Neuronal stem cell (in vitro differentiated cells): ENCODE data around the gene GDPD3.
A peak's percentile ranks its signal among the peaks of the same experiment; 100 is the strongest.

Source experiments
- DNase-seq: peaks from one replicate; pipeline ENCODE4 v3.0.0-alpha.2; 2013; ENCODE audit warnings: low spot score
- H2AFZ ChIP-seq: one replicate; pipeline ENCODE4 v1.6.1; 2013; ENCODE audit warnings: mild to moderate bottlenecking, low read length, inconsistent platforms
- H2AK5ac ChIP-seq: 2 replicates; pipeline ENCODE4 v1.6.1; 2013; ENCODE audit warnings: low read depth, mild to moderate bottlenecking, inconsistent platforms, low read length, moderate library complexity, mixed read lengths
- H2BK120ac ChIP-seq: 2 replicates; pipeline ENCODE4 v1.6.1; 2013; ENCODE audit warnings: low read depth, mild to moderate bottlenecking, inconsistent platforms, low read length, moderate library complexity, mixed read lengths
- H2BK12ac ChIP-seq: one replicate; pipeline ENCODE4 v1.6.1; 2013; ENCODE audit warnings: low read length, inconsistent platforms
- H2BK15ac ChIP-seq: 2 replicates; pipeline ENCODE4 v1.6.1; 2013; ENCODE audit warnings: mild to moderate bottlenecking, low read length, inconsistent platforms, mixed read lengths
- H2BK5ac ChIP-seq: one replicate; pipeline ENCODE4 v1.6.1; 2013; ENCODE audit warnings: inconsistent platforms, mild to moderate bottlenecking, low read length, moderate library complexity
- H3K14ac ChIP-seq: one replicate; pipeline ENCODE4 v1.6.1; 2013; ENCODE audit warnings: low read length, inconsistent platforms
- H3K18ac ChIP-seq: 2 replicates; pipeline ENCODE4 v1.6.1; 2013; ENCODE audit warnings: low read length, inconsistent platforms
- H3K23ac ChIP-seq: 2 replicates; pipeline ENCODE4 v1.6.1; 2013; ENCODE audit warnings: low read depth, mild to moderate bottlenecking, mixed read lengths, low read length, inconsistent platforms; ENCODE audit not compliant: poor library complexity
- H3K27ac ChIP-seq: replicated peaks from 3 replicates; pipeline ENCODE4 v1.5.1; 2013; ENCODE audit warnings: low read length, inconsistent platforms
- H3K27me3 ChIP-seq, 3 experiments: 2 replicates each; pipeline ENCODE4 v1.6.1; 2013; ENCODE audit warnings: low read length in 3 of 3, mild to moderate bottlenecking in 2 of 3, inconsistent platforms in 1 of 3, low read depth in 1 of 3, mixed read lengths in 1 of 3, moderate library complexity in 1 of 3; ENCODE audit not compliant: control insufficient read depth in 3 of 3, insufficient read depth in 3 of 3
- H3K36me3 ChIP-seq, 2 donors: replicated peaks in 1 of 2; 2 replicates each; pipeline ENCODE4 v1.6.1; 2013; ENCODE audit warnings: low read length in 2 of 2; ENCODE audit not compliant: control insufficient read depth in 2 of 2, insufficient read depth in 2 of 2
- H3K4ac ChIP-seq: 2 replicates; pipeline ENCODE4 v1.6.1; 2013; ENCODE audit warnings: inconsistent platforms, mild to moderate bottlenecking, low read length, moderate library complexity
- H3K4me1 ChIP-seq, 2 donors: 1 replicate in 1 of 2; 2 replicates in 1 of 2; pipeline ENCODE4 v1.6.1; 2013; ENCODE audit warnings: low read length in 2 of 2, low read depth in 1 of 2; ENCODE audit not compliant: control insufficient read depth in 2 of 2, insufficient read depth in 1 of 2
- H3K4me2 ChIP-seq: one replicate; pipeline ENCODE4 v1.6.1; 2013; ENCODE audit warnings: mild to moderate bottlenecking, low read length, inconsistent platforms; ENCODE audit not compliant: insufficient read depth, poor library complexity, severe bottlenecking
- H3K4me3 ChIP-seq, 2 donors: 2 replicates each; pipeline ENCODE4 v1.5.1; 2013; ENCODE audit warnings: low read length in 2 of 2, mild to moderate bottlenecking in 2 of 2, inconsistent platforms in 1 of 2, moderate library complexity in 1 of 2
- H3K79me1 ChIP-seq: one replicate; pipeline ENCODE4 v1.6.1; 2013; ENCODE audit warnings: low read depth, mild to moderate bottlenecking, inconsistent platforms, low read length, moderate library complexity
- H3K9ac ChIP-seq: one replicate; pipeline ENCODE4 v1.6.1; 2013; ENCODE audit warnings: mild to moderate bottlenecking, low read depth, low read length, inconsistent platforms; ENCODE audit not compliant: poor library complexity
- H3K9me3 ChIP-seq, 2 donors: replicated peaks in 1 of 2; 2 replicates each; pipeline versions ENCODE3 to v1.6.1; 2013; ENCODE audit warnings: low read length in 2 of 2, mild to moderate bottlenecking in 2 of 2, inconsistent platforms in 1 of 2, low read depth in 1 of 2, mixed read lengths in 1 of 2, moderate library complexity in 1 of 2; ENCODE audit not compliant: control insufficient read depth in 2 of 2, insufficient read depth in 1 of 2
- H4K8ac ChIP-seq: one replicate; pipeline ENCODE4 v1.6.1; 2013; ENCODE audit warnings: low read depth, mild to moderate bottlenecking, inconsistent platforms, low read length, moderate library complexity
- H4K91ac ChIP-seq: one replicate; pipeline ENCODE4 v1.6.1; 2013; ENCODE audit warnings: low read length, low read depth, mild to moderate bottlenecking, inconsistent platforms; ENCODE audit not compliant: poor library complexity
- WGBS, 2 donors: extraction: QIAGEN DNeasy Blood & Tissue Kit; methylation state at CpG; one replicate each; pipeline ENCODE4 v1.1.7; 2013; ENCODE audit warnings: missing lambda C conversion rate in 2 of 2, mixed read lengths in 1 of 2; ENCODE audit not compliant: insufficient read length in 2 of 2, insufficient replicate concordance in 1 of 2; ENCODE audit errors: extremely low coverage in 2 of 2; 5-methylcytosine and 5-hydroxymethylcytosine counted together

GDPD3 gene

DNA sequence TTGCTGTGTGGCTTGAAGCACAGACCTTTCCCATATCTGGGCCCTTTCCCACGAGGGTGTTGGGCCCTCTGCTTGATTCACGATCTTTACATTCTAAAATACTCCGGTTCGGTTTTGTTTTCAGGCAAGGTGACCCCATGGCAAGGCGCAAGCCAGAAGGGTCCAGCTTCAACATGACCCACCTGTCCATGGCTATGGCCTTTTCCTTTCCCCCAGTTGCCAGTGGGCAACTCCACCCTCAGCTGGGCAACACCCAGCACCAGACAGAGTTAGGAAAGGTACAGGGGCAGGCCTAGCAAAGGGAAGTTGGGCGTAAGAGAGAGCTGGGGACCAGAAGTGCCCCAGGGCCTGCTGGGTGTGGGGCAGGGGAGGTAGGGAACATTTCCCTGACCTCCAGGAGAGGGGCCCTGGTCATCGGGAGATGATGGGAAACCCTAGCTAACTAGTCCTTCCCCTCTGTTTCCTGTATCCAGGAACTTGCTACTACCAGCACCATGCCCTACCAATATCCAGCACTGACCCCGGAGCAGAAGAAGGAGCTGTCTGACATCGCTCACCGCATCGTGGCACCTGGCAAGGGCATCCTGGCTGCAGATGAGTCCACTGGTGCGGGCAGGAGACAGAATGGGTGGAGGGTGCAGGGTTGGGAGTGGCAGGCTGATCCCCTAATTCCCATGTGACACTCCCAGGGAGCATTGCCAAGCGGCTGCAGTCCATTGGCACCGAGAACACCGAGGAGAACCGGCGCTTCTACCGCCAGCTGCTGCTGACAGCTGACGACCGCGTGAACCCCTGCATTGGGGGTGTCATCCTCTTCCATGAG, 46.4 kb downstream of the GDPD3 start:
- Histone ChIP-seq H3K4me3 (peak overlapping the region; percentile 96 to 99), H3K9ac (peak overlapping the region; percentile 82), H2AK5ac (no peak overlapping the region), H4K8ac (no peak overlapping the region), H2BK15ac (no peak overlapping the region), H2BK120ac (no peak overlapping the region), H2BK12ac (no peak overlapping the region), H3K14ac (no peak overlapping the region), H3K9me3 (no peaks in the 10 kb centered on the region), H2AFZ (no peak overlapping the region), H3K18ac (no peak overlapping the region), H3K4ac (no peak overlapping the region), H3K4me1 (peaks cover 15 to 24% of the 10 kb centered on the region in 2 donors), H3K27ac (no peak overlapping the region), H2BK5ac (no peak overlapping the region), H3K79me1 (peaks cover 17% of the 10 kb centered on the region), H3K4me2 (peak overlapping the region; percentile 87), H3K36me3 (peaks cover 37 to 58% of the 10 kb centered on the region in 2 donors), H3K27me3 (no peaks in the 10 kb centered on the region), H4K91ac (no peak overlapping the region), H3K23ac (peak overlapping the region; percentile 25)
- no peak for DNase-seq
- WGBS, 2 donors = no CpG with 5 or more reads among the region's 21 CpGs

DNA sequence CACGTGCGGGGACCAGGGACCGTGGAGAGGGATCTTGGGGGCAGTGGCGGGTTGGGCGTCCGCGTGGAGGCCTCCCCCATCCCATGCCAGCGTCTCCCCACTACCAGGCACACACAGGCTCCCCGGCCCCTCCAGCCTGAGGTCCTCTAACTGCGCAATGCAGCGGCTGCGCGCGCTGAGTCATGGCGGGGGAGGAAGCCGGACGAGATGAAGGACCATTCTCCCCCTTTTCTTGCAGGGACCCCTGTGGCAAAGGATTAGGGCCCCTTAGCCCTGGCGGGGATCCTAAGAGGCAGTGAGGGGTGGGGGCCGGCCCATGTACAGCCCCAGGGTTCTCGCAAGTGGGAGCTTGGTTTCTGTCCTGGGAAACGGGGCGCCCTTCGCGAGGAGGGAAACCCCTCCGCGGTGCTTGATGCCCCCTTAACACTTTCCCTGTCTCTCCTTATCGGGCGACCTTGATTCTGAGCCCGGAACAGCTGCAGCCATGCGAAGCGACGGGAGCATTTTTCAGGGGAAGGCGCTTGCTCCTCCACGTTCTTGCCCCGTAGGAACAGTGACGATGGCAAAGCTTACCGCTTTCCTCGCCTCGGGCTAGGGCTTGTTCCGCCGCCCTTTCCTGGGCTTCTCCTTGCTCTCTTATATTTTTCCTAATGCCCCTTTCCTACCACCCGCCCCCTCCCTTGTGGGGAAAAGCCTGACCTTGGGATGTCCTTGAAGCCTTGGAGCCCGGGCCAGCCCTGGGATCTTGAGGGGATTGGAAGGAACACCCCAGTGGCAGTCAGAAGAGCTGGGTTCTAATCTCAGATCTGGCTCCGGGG, 47.2 kb downstream of the GDPD3 start:
- Histone ChIP-seq H3K23ac (peak overlapping the region; percentile 100), H3K9ac (peak overlapping the region; percentile 100), H3K27me3 (no peaks in the 10 kb centered on the region), H3K36me3 (peaks cover 32 to 51% of the 10 kb centered on the region in 2 donors), H2BK15ac (peak overlapping the region; percentile 64), H2AK5ac (peak overlapping the region; percentile 64), H3K18ac (peak overlapping the region; percentile 99), H2BK12ac (no peak overlapping the region), H3K9me3 (no peaks in the 10 kb centered on the region), H2BK120ac (peak overlapping the region; percentile 93), H4K8ac (no peak overlapping the region), H2BK5ac (peak overlapping the region; percentile 90), H3K4me1 (peaks cover 15 to 24% of the 10 kb centered on the region in 2 donors), H3K4me3 (peak overlapping the region; percentile 96 to 99), H3K4ac (peak overlapping the region; percentile 99), H3K14ac (peak overlapping the region; percentile 99), H2AFZ (peak overlapping the region; percentile 86), H4K91ac (no peak overlapping the region), H3K79me1 (peaks cover 17% of the 10 kb centered on the region), H3K27ac (peak overlapping the region; percentile 87), H3K4me2 (peak overlapping the region; percentile 87)
- WGBS, 2 donors = no CpG with 5 or more reads among the region's 44 CpGs
- DNase-seq = no peak

- Histone ChIP-seq H3K4ac (peak within 1 kb of the TSS; percentile 99), H3K14ac (peak within 1 kb of the TSS; percentile 99), H3K18ac (peak within 1 kb of the TSS; percentile 100), H3K27me3 (no peaks in the 10 kb centered on the region), H3K36me3 (peaks cover 28 to 51% of the 10 kb centered on the region in 2 donors), H2BK15ac (peak within 1 kb of the TSS; percentile 98), H2BK5ac (peak within 1 kb of the TSS; percentile 90), H3K9me3 (no peaks in the 10 kb centered on the region), H4K91ac (peak within 1 kb of the TSS; percentile 85), H3K4me2 (peak within 1 kb of the TSS; percentile 87), H3K23ac (peak within 1 kb of the TSS; percentile 100), H2BK12ac (peak within 1 kb of the TSS; percentile 12), H2AFZ (peak within 1 kb of the TSS; percentile 93), H3K27ac (peak within 1 kb of the TSS; percentile 99), H3K4me1 (peaks cover 17 to 26% of the 10 kb centered on the region in 2 donors), H3K9ac (peak within 1 kb of the TSS; percentile 100), H2AK5ac (peak within 1 kb of the TSS; percentile 98), H3K79me1 (peaks cover 17% of the 10 kb centered on the region), H4K8ac (peak within 1 kb of the TSS; percentile 53), H2BK120ac (peak within 1 kb of the TSS; percentile 93), H3K4me3 (peak within 1 kb of the TSS; percentile 96 to 99)
- WGBS, 2 donors = no CpG with 5 or more reads among the region's 99 CpGs
- peak; percentile 95 for DNase-seq
These were observed 48.0 kb downstream of the GDPD3 start, which contains the start of gene ALDOA for GRCh38 chr16:30065102-30065942. ALDOA (plus strand) TSS chr16:30065760; CDS start chr16:30066898, 1,138 bp downstream.
